Glutamatergic neuron (in vitro differentiated cells): ENCODE results near the gene ROR2. TPM values are rescaled to one million over a fixed set of nuclear protein-coding genes. Genes with fewer than 3 reads are reported as not detected.

ENCODE experiments used
- DNase-seq: peaks from one replicate; pipeline ENCODE4 v3.0.0; 2022
- H3K27ac Mint-ChIP-seq: one replicate; pipeline ENCODE4 v1.8.0; 2020; ENCODE audit warnings: mild to moderate bottlenecking, mixed read lengths, inconsistent platforms; ENCODE audit not compliant: unreplicated experiment
- H3K27me3 Mint-ChIP-seq: one replicate; pipeline ENCODE4 v1.8.0; 2020; ENCODE audit warnings: mild to moderate bottlenecking, moderate library complexity, mixed read lengths, inconsistent platforms; ENCODE audit not compliant: unreplicated experiment
- H3K36me3 Mint-ChIP-seq: one replicate; pipeline ENCODE4 v1.8.0; 2020; ENCODE audit warnings: mild to moderate bottlenecking, mixed read lengths, inconsistent platforms; ENCODE audit not compliant: unreplicated experiment
- H3K4me1 Mint-ChIP-seq: one replicate; pipeline ENCODE4 v1.8.0; 2020; ENCODE audit warnings: mild to moderate bottlenecking, low read depth, mixed read lengths, inconsistent platforms; ENCODE audit not compliant: unreplicated experiment
- H3K4me3 Mint-ChIP-seq: one replicate; pipeline ENCODE4 v1.8.0; 2020; ENCODE audit warnings: mild to moderate bottlenecking, mixed read lengths, inconsistent platforms; ENCODE audit not compliant: unreplicated experiment
- H3K9me3 Mint-ChIP-seq: one replicate; pipeline ENCODE4 v1.8.0; 2020; ENCODE audit warnings: mild to moderate bottlenecking, moderate library complexity, mixed read lengths, inconsistent platforms; ENCODE audit not compliant: unreplicated experiment
- CTCF ChIP-seq: fragments of 200-600 bp; sonication (generic); IDR thresholded peaks from one replicate; pipeline ENCODE4 v1.5.0; 2021; ENCODE audit not compliant: partially characterized antibody, unreplicated experiment
- total RNA-seq: library from RNA; stranded (reverse); fragmentation: NEBNext Ultra II Directional; extraction: Animal tissue kit (Norgen Biotek cat#: 25700); gene quantifications from one replicate; pipeline ENCODE4 v1.2.1, GENCODE V29; 2021; ENCODE audit not compliant: unreplicated experiment

The ROR2 gene
- total RNA-seq, 1 donor from 2014 or later, result 51.1 TPM

- H3K27ac Mint-ChIP-seq, result no peak overlapping the region
- H3K9me3 Mint-ChIP-seq, result no peaks in the 10 kb centered on the region
- no peak overlapping the region for H3K4me3 Mint-ChIP-seq
- DNase-seq, result no peak
- no peaks in the 10 kb centered on the region for H3K27me3 Mint-ChIP-seq
- no peaks in the 10 kb centered on the region for H3K36me3 Mint-ChIP-seq
- peaks cover 8% of the 10 kb centered on the region for H3K4me1 Mint-ChIP-seq
- TF ChIP-seq CTCF, result no peak
Measured at GRCh38 chr9:91582181-91582580, 367.8 kb downstream of the ROR2 start.

DNA sequence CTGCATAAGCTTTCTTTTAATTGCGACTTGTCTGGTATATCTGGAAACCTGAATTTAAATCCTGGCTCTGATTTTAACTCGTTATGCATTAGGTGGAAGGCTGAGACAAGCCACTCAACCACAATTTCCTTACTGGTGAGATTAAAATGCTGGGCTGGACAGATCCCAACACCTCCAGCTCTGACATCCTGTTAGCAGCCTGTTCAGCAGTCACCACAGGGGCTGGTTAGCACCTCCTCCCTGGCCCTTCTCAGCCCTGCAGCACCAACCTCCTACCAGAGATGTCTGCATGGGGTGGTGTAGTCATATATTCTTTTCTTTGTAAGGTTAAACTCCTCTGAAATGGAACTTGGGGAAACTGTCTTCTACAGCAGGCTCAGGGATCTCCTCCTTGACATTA is 369.9 kb downstream of the ROR2 start:
- DNase-seq, result no peak
- H3K4me1 Mint-ChIP-seq, result peaks cover 8% of the 10 kb centered on the region
- no peaks in the 10 kb centered on the region for H3K9me3 Mint-ChIP-seq
- no peaks in the 10 kb centered on the region for H3K36me3 Mint-ChIP-seq
- no peak overlapping the region for H3K27ac Mint-ChIP-seq
- H3K4me3 Mint-ChIP-seq, result no peak overlapping the region
- TF ChIP-seq CTCF, result no peak
- no peaks in the 10 kb centered on the region for H3K27me3 Mint-ChIP-seq

- no peaks in the 10 kb centered on the region for H3K27me3 Mint-ChIP-seq
Measured at GRCh38 chr9:91578911-91579310, 371.1 kb downstream of the ROR2 start.

DNA sequence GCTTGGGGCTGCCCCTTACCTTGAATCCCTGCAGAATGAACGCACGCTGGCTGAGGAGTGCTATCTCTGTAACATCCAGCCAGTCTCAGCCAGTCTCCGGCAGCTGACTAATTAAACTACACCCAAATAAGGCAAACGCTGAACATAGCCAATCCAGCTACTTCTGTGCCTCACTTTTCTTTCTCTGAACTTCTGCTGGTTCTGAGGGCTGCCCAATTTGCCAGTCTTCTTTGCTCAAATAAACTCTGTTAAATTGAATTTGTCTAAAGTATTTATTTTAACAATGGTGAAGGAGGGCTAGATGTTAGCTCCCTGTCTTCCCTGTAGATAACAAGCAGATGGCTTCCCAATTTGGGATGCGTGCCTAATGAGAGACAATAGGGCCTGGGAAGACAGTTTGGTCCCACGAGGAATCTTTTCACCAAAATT is 372.4 kb downstream of the ROR2 start:
- H3K4me1 Mint-ChIP-seq, result peaks cover 10% of the 10 kb centered on the region
- no peak overlapping the region for H3K4me3 Mint-ChIP-seq
- H3K27me3 Mint-ChIP-seq, result no peaks in the 10 kb centered on the region
- H3K9me3 Mint-ChIP-seq, result peaks cover 2% of the 10 kb centered on the region
- no peak for TF ChIP-seq CTCF
- H3K27ac Mint-ChIP-seq, result no peak overlapping the region
- no peaks in the 10 kb centered on the region for H3K36me3 Mint-ChIP-seq
- no peak for DNase-seq

More at GRCh38 chr9:91578911-91579310, 371.1 kb downstream of the ROR2 start:
- TF ChIP-seq CTCF, result no peak
- H3K4me3 Mint-ChIP-seq, result no peak overlapping the region
- H3K4me1 Mint-ChIP-seq, result peaks cover 8% of the 10 kb centered on the region
- peaks cover 2% of the 10 kb centered on the region for H3K9me3 Mint-ChIP-seq
- DNase-seq, result no peak
- no peak overlapping the region for H3K27ac Mint-ChIP-seq
- H3K36me3 Mint-ChIP-seq, result no peaks in the 10 kb centered on the region

- Mint-ChIP-seq H3K27ac (no peak overlapping the region), H3K4me1 (peaks cover 7% of the 10 kb centered on the region), H3K9me3 (peaks cover 5% of the 10 kb centered on the region), H3K27me3 (no peaks in the 10 kb centered on the region), H3K36me3 (no peaks in the 10 kb centered on the region), H3K4me3 (no peak overlapping the region)
- DNase-seq, result no peak
- no peak for TF ChIP-seq CTCF
Measured at GRCh38 chr9:91572811-91573210, 377.2 kb downstream of the ROR2 start.
